GM10248 (cell line): ENCODE measurements around the gene TBL3.
A peak's percentile ranks its signal among the peaks of the same experiment; 100 is the strongest.
"Not testable (repeated sequence)": the region's sequence is repeated elsewhere in the genome, so short reads cannot be mapped to it uniquely, and the experiment has no call there.

Source experiments
- CTCF ChIA-PET: fragments of 300-600 bp; sonication (Branson Sonifier 250); formaldehyde crosslinking; extraction: SDS; loops from one replicate; lab custom pipeline; 2021; ENCODE audit warnings: antibody characterized with exemption; lab: Yijun Ruan, JAX
- POLR2A ChIA-PET: fragments of 350-650 bp; sonication (Branson Sonifier 250); formaldehyde crosslinking; extraction: SDS; loops from one replicate; lab custom pipeline; 2020; ENCODE audit warnings: antibody characterized with exemption; lab: Yijun Ruan, JAX
- DNase-seq: peaks from one replicate; pipeline ENCODE4 v3.0.0; 2012; ENCODE audit errors: extremely low spot score
- CTCF ChIP-seq: IDR thresholded peaks from 2 replicates; pipeline ENCODE4 v1.5.1; 2012; ENCODE audit warnings: mild to moderate bottlenecking, low read depth; ENCODE audit errors: extremely low read depth, missing control alignments, control extremely low read depth

TBL3 gene

GRCh38 chr16:2009791-2010510 lies 38.1 kb downstream of the TBL3 start, which contains the start of gene ZNF598:
ZNF598 (minus strand) TSS chr16:2009821.
- DNase-seq = peak; percentile 97
- ChIA-PET CTCF (no interaction called here), POLR2A (interaction anchor here (2.8 kb wide), 1 partner anchor 145 kb away, joined by 13 read pairs; the partner anchor contains the start of gene TRAF7)
- no peak for TF ChIP-seq CTCF

- DNase-seq = not testable (repeated sequence)
- ChIA-PET POLR2A (interaction anchor here (0.7 to 1.9 kb wide), 2 partner anchors 13 to 144 kb away, joined by 5 read pairs; partner anchors contain the start of gene TRAF7), CTCF (interaction anchor here (1.1 to 4.4 kb wide), 3 partner anchors 8 to 128 kb away, joined by 4 to 34 read pairs (median 16); no protein-coding TSS in a partner anchor)
These were observed 39.9 kb downstream of the TBL3 start for GRCh38 chr16:2011726-2012125.

- no peak for TF ChIP-seq CTCF
- CTCF ChIA-PET = interaction anchor here (0.7 to 4.4 kb wide), 5 partner anchors 10 to 140 kb away, joined by 3 to 34 read pairs (median 6); no protein-coding TSS in a partner anchor
- POLR2A ChIA-PET = interaction anchor here (1.9 kb wide), 1 partner anchor 142 kb away, joined by 5 read pairs; the partner anchor contains the start of gene TRAF7
- no peak for DNase-seq
These were observed 41.7 kb downstream of the TBL3 start for GRCh38 chr16:2013527-2013926.

GRCh38 chr16:2015117-2015946 lies 43.5 kb downstream of the TBL3 start:
- ChIA-PET CTCF (interaction anchor here (0.9 to 4.4 kb wide), 5 partner anchors 8 to 125 kb away, joined by 3 to 34 read pairs (median 5); no protein-coding TSS in a partner anchor), POLR2A (interaction anchor here (0.6 kb wide), 1 partner anchor 146 kb away, joined by 4 read pairs; no protein-coding TSS in a partner anchor)
- DNase-seq = no peak
- TF ChIP-seq CTCF = no peak

- TF ChIP-seq CTCF = no peak
- CTCF ChIA-PET = interaction anchor here (1.1 to 3.5 kb wide), 4 partner anchors 12 to 131 kb away, joined by 3 to 15 read pairs (median 4); no protein-coding TSS in a partner anchor
These were observed 44.0 kb downstream of the TBL3 start for GRCh38 chr16:2015947-2016208.

GRCh38 chr16:2016407-2016922 lies 44.6 kb downstream of the TBL3 start:
- no peak for DNase-seq
- ChIA-PET POLR2A (interaction anchor here (0.5 to 0.7 kb wide), 2 partner anchors 139 to 211 kb away, joined by 5 to 8 read pairs; partner anchors contain the start of gene TRAF7), CTCF (interaction anchor here (1.1 to 3.5 kb wide), 4 partner anchors 11 to 131 kb away, joined by 3 to 15 read pairs (median 4); no protein-coding TSS in a partner anchor)
- TF ChIP-seq CTCF = peak; percentile 9

More at GRCh38 chr16:2015947-2016208, 44.0 kb downstream of the TBL3 start:
- no peak for DNase-seq
- POLR2A ChIA-PET = no interaction called here
